Astrocyte of the spinal cord (primary cell): ENCODE results near the gene KLHL8.
"Not testable (repeated sequence)": the region's sequence is repeated elsewhere in the genome, so short reads cannot be mapped to it uniquely, and the experiment has no call there.

Source experiments
- DNase-seq: peaks from one replicate; pipeline ENCODE4 v3.0.0; 2011; ENCODE audit warnings: low read depth, low spot score
- H3K4me3 ChIP-seq: 2 replicates; pipeline ENCODE4 v1.5.1; 2011; ENCODE audit warnings: low read depth, mild to moderate bottlenecking, low read length, moderate library complexity
- in situ Hi-C: cut with HindIII; loops from 2 replicates; pipeline ENCODE4 v1.10.0; 2017; ENCODE audit warnings: low sequenced_read_pairs
- TF ChIP-seq, protein P1 (sequence below): IDR thresholded peaks from 2 replicates; pipeline ENCODE4 v1.5.1; 2012; ENCODE audit warnings: low read depth, mild to moderate bottlenecking, low read length, inconsistent platforms

KLHL8 gene

DNA sequence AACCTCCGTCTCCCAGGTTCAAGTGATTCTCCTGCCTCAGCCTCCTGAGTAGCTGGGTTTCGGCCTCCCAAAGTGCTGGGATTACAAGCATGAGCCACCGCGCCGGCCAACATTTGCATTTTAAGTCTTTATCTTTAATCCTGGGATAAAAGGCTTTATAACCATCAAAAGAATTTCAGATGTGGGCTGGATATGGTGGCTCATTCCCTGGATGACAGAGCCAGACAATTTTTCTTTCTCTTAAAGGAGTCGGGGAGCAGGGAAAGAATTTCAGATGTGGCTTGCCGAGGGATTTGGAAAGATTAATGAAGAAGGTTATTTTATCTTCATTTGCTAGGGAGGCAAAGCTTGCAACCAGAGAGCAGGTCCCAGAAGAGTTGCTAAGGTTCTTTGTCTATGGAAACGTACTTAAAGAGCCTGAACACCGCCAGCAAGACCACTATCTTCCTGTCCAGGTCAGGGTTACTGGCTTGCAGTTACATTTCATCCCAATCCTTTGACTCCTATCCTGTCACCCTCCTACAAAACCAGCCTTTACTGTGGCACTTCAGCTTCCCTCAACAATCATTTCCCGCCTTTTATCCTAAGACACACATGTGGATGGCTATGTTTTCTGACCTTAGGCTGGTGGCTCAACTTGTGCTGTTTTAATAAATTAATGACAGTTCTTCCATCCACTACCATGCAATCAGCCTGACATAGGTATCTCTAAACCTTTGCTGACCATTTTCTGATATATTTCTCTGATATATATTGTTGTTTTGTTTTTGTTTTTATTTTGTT lies 3.9 kb upstream of the KLHL8 start:
- no peak overlapping the region for H3K4me3 ChIP-seq
- no peak for DNase-seq
- TF ChIP-seq, protein P1, sequence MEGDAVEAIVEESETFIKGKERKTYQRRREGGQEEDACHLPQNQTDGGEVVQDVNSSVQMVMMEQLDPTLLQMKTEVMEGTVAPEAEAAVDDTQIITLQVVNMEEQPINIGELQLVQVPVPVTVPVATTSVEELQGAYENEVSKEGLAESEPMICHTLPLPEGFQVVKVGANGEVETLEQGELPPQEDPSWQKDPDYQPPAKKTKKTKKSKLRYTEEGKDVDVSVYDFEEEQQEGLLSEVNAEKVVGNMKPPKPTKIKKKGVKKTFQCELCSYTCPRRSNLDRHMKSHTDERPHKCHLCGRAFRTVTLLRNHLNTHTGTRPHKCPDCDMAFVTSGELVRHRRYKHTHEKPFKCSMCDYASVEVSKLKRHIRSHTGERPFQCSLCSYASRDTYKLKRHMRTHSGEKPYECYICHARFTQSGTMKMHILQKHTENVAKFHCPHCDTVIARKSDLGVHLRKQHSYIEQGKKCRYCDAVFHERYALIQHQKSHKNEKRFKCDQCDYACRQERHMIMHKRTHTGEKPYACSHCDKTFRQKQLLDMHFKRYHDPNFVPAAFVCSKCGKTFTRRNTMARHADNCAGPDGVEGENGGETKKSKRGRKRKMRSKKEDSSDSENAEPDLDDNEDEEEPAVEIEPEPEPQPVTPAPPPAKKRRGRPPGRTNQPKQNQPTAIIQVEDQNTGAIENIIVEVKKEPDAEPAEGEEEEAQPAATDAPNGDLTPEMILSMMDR = no peak
- in situ Hi-C loops = no loop called here

DNA sequence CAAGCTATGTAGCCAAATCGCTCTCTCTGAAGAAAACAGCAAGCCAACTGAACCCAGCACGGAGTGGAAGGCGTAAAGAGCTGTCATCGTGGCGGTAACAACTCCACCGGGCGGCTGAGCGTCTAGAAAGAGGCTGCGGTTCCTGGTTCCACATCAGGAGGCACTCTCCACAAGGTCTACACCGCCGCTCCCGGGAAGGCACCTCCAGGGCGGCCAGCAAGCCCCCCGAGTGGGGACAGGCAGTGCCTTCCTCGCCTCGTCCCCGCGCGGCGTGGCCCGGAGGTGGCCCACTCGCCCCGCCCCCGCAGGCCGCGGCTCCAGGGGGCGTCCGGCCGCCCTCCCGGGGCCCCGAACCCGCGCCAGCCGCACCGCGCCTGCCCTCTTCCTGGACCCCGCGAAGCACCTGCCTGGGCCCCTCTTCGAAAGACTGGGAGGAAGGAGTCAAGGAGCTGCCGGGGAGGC lies 755 bp downstream of the KLHL8 start:
- H3K4me3 ChIP-seq = peak overlapping the region; percentile 99
- TF ChIP-seq, protein P1 = peak; percentile 33
- DNase-seq = no peak
- in situ Hi-C loops = no loop called here

DNA sequence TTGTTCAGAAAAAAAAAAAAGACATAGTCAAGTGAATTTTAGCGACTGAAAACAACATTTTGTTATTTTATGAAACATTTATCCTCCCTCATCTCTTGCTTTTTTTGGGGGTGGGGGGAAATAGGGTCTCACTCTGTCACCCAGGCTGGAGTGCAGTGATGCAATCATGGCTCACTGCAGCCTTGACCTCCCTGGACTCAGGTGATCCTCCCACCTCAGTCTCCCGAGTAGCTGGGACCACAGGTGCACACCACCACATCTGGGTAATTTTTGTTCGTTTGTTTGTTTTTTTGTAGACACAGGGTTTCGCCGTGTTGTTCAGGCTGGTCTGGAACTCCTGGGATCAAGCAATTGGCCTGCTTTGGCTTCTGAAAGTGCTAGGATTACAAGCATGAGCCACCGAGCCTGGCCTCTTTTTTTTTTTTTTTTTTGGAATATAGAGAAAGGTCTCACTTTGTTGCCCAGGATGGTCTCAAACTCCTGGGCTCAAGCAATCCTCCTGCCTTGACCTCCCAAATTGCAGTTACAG lies 3.1 kb downstream of the KLHL8 start:
- H3K4me3 ChIP-seq, DNase-seq, in situ Hi-C loops: not testable (repeated sequence)

DNA sequence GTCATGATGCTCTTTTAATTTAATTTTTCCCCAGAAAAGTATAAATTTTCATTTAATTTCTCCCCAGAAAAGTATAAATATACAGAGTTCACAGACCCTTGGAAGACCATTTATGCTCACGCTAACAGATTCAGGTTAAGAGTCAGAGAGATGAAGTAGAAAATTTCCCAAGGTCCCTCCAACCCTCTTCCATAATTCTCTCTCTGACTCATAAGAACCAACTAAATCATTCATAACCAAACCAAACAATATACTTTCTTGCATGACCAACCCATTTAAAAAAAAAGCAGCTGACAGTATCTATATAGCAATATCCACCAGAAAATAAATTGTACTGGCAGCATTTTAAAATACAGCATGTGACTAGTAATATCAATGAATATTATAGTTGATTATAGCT lies 3.9 kb downstream of the KLHL8 start:
- H3K4me3 ChIP-seq = no peak overlapping the region
- TF ChIP-seq, protein P1 = no peak
- in situ Hi-C loops = no loop called here
- DNase-seq = no peak

DNA sequence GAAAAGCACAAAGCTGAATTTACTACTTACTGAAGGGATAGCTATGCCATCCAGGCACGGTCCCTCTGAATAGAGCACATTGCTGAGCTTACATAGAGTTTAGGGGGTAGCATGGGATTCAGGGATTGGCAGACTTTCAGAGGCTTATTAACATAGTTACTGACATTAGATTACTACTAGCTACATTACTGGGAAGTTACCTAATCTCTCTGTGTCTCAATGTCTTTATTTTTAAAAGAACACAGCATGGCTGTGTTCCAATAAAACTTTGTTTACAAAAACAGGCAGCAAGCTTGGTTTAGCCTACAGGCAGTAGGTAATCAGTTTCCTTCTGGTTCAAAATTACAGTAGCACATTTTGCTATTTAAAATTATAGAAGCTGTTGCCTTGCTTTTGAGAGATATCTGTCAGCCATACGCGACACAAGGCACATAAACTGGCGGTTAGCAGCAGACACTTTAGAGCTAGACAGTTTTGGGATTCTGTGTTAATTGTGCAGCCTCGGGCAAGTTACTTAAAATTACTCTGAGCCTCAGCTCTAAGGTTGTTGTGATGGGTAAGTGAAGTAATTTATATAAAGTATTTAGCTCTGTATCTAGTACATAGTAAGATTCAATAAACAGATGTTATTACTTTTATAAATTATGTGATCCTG lies 6.9 kb downstream of the KLHL8 start:
- TF ChIP-seq, protein P1 = no peak
- in situ Hi-C loops = no loop called here
- no peak for DNase-seq
- H3K4me3 ChIP-seq = no peak overlapping the region

DNA sequence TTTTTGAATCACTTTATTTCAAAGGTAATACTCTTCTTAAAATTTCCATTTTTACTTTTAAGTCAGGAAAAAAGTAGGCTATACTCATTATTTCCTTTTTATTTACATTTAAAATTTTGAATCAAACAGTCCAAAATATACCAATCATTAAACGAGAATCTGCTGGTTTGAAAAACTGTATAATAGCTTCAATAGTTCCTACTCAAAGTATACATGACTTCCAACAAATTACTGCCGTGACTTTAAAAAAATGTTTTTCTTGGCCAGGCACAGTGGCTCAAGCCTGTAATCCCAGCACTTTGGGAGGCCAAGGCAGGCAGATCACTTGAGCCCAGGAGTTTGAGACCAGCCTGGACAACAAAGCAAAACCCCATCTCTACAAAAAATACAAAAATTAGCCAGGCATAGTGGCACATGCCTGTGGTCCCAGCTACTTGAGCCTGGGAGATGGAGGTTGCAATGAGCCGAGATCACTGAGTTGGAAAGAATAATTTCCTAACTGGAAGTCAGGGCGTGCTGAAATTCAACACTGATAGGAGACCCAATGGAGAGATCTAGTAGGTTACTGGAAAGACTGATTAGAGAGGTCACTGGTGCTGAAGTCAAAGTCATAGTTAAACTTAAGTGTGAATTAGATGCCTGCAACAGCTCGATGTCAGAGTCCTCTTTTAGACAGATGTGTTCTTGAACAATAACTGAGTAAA lies 9.0 kb downstream of the KLHL8 start:
- in situ Hi-C loops = no loop called here
- TF ChIP-seq, protein P1 = no peak
- no peak overlapping the region for H3K4me3 ChIP-seq
- peak; percentile 20 for DNase-seq
